CD14-positive monocyte (primary cell): Measurements from ENCODE around the gene PON3. TPM values are rescaled to one million over a fixed set of nuclear protein-coding genes. Genes with fewer than 3 reads are reported as not detected.

Experiments
- DNase-seq, 3 donors: peaks; one replicate each; pipeline ENCODE4 v3.0.0-alpha.2; 2011 to 2022
- H2AFZ ChIP-seq: 2 replicates; pipeline ENCODE4 v1.6.0; 2012; ENCODE audit warnings: mild to moderate bottlenecking, low read depth, low read length, inconsistent platforms; ENCODE audit not compliant: insufficient read depth, poor library complexity, severe bottlenecking
- H3K27ac ChIP-seq, 2 donors: 1 replicate in 1 of 2; 2 replicates in 1 of 2; pipeline ENCODE4 v1.5.1; 2012 to 2013; ENCODE audit warnings: low read length in 2 of 2, control low read depth in 1 of 2, inconsistent platforms in 1 of 2, low read depth in 1 of 2, mild to moderate bottlenecking in 1 of 2
- H3K27me3 ChIP-seq, 2 donors: one replicate each; pipeline versions ENCODE4 v1.6.0 to v1.6.1; 2011 to 2013; ENCODE audit warnings: low read length in 2 of 2; ENCODE audit not compliant: control insufficient read depth in 2 of 2, insufficient read depth in 2 of 2
- H3K36me3 ChIP-seq, 2 donors: replicated peaks in 1 of 2; 1 replicate in 1 of 2; 2 replicates in 1 of 2; pipeline versions ENCODE4 v1.5.1 to v1.6.1; 2012 to 2013; ENCODE audit warnings: low read length in 2 of 2, control low read depth in 1 of 2, inconsistent platforms in 1 of 2, mild to moderate bottlenecking in 1 of 2; ENCODE audit not compliant: insufficient read depth in 2 of 2, control insufficient read depth in 1 of 2
- H3K4me1 ChIP-seq, 2 donors: 1 replicate in 1 of 2; 2 replicates in 1 of 2; pipeline versions ENCODE4 v1.5.1 to v1.6.1; 2012 to 2013; ENCODE audit warnings: low read length in 2 of 2, control low read depth in 1 of 2, inconsistent platforms in 1 of 2, mild to moderate bottlenecking in 1 of 2, moderate library complexity in 1 of 2; ENCODE audit not compliant: insufficient read depth in 2 of 2, control insufficient read depth in 1 of 2
- H3K4me2 ChIP-seq: replicated peaks from 2 replicates; pipeline ENCODE3; 2012; ENCODE audit warnings: low read length, moderate library complexity, mild to moderate bottlenecking; ENCODE audit not compliant: poor library complexity, severe bottlenecking; ENCODE audit errors: extremely low read depth
- H3K4me3 ChIP-seq, 3 experiments: fragments of 200-600 bp in 1 of 3; sonication (generic) in 1 of 3; replicated peaks in 1 of 3; 1 replicate in 2 of 3; 2 replicates in 1 of 3; pipeline ENCODE4 v1.5.1; 2011 to 2013; ENCODE audit warnings: low read length in 3 of 3, mild to moderate bottlenecking in 3 of 3, control low read depth in 2 of 3, low read depth in 2 of 3, inconsistent platforms in 1 of 3, moderate library complexity in 1 of 3
- H3K79me2 ChIP-seq: 2 replicates; pipeline ENCODE4 v1.6.0; 2012; ENCODE audit warnings: mild to moderate bottlenecking, control low read depth, inconsistent platforms, low read length, moderate library complexity; ENCODE audit not compliant: insufficient read depth
- H3K9ac ChIP-seq: 2 replicates; pipeline ENCODE4 v1.6.0; 2017; ENCODE audit warnings: low read length, mild to moderate bottlenecking; ENCODE audit not compliant: insufficient read depth, poor library complexity, severe bottlenecking
- H3K9me3 ChIP-seq, 2 donors: replicated peaks in 1 of 2; 1 replicate in 1 of 2; 2 replicates in 1 of 2; pipeline versions ENCODE4 v1.5.1 to v1.6.1; 2012 to 2013; ENCODE audit warnings: low read length in 2 of 2, control low read depth in 1 of 2; ENCODE audit not compliant: control insufficient read depth in 1 of 2, insufficient read depth in 1 of 2
- H4K20me1 ChIP-seq: 2 replicates; pipeline ENCODE4 v1.6.0; 2012; ENCODE audit warnings: mild to moderate bottlenecking, low read length, control low read depth, moderate library complexity; ENCODE audit not compliant: insufficient read depth
- H3K27ac Mint-ChIP-seq, 7 donors: one replicate each; pipeline ENCODE4 v1.8.0; 2020; ENCODE audit warnings: mild to moderate bottlenecking in 7 of 7, mixed read lengths in 7 of 7, moderate library complexity in 6 of 7, inconsistent platforms in 2 of 7
- H3K27me3 Mint-ChIP-seq, 3 donors: one replicate each; pipeline ENCODE4 v1.8.0; 2021 to 2022; ENCODE audit warnings: low read depth in 3 of 3, mild to moderate bottlenecking in 3 of 3, mixed read lengths in 3 of 3, moderate library complexity in 3 of 3, inconsistent platforms in 1 of 3
- H3K36me3 Mint-ChIP-seq, 2 donors: one replicate each; pipeline ENCODE4 v1.8.0; 2020; ENCODE audit warnings: mixed read lengths in 2 of 2, inconsistent platforms in 1 of 2, mild to moderate bottlenecking in 1 of 2
- H3K4me1 Mint-ChIP-seq: one replicate; pipeline ENCODE4 v1.8.0; 2020; ENCODE audit warnings: mild to moderate bottlenecking, mixed read lengths
- H3K4me3 Mint-ChIP-seq, 2 donors: one replicate each; pipeline ENCODE4 v1.8.0; 2020; ENCODE audit warnings: mild to moderate bottlenecking in 2 of 2, mixed read lengths in 2 of 2, moderate library complexity in 1 of 2
- H3K9me3 Mint-ChIP-seq, 7 donors: one replicate each; pipeline ENCODE4 v1.8.0; 2020 to 2022; ENCODE audit warnings: mixed read lengths in 7 of 7, mild to moderate bottlenecking in 6 of 7, moderate library complexity in 6 of 7, inconsistent platforms in 2 of 7
- CTCF ChIP-seq: fragments of 200-600 bp; IDR thresholded peaks from one replicate; pipeline ENCODE4 v1.8.0; 2022; ENCODE audit warnings: antibody characterized with exemption, mild to moderate bottlenecking
- WGBS: methylation state at CpG from one replicate; pipeline ENCODE4 v1.1.5; 2013; ENCODE audit warnings: missing lambda C conversion rate; ENCODE audit not compliant: insufficient coverage; 5-methylcytosine and 5-hydroxymethylcytosine counted together
- intact Hi-C, 2 donors: fragments of 100-400 bp; cut with micrococcal nuclease; formaldehyde crosslinking; loops; one replicate each; pipeline versions ENCODE4 v1.15.0 to v1.15.1; 2023
- polyA plus RNA-seq, 3 donors: library from polyadenylated mRNA; depleted of rRNA in 1 of 3; unstranded in 2 of 3; stranded (reverse) in 1 of 3; fragments of 300-500 nt in 2 of 3; fragments of >200 nt in 1 of 3; fragmentation: Illumina TruSeq in 2 of 3; gene quantifications; 1 replicate in 2 of 3; 2 replicates in 1 of 3; pipeline ENCODE4 v1.2.3, GENCODE V29; 2012 to 2021
- small RNA-seq: library from RNA; depleted of rRNA; stranded (forward); fragments of <200 nt; gene quantifications from one replicate; pipeline ENCODE3, GENCODE V24; 2012; ENCODE audit warnings: low read depth; ENCODE audit not compliant: insufficient read length

PON3 gene
- polyA plus RNA-seq, 3 donors, result not detected

GRCh38 chr7:95311389-95311788 is 84.8 kb downstream of the PON3 start:
- no peak overlapping the region for H3K4me3 ChIP-seq
- no peak overlapping the region for H3K9ac ChIP-seq
- DNase-seq, result no peak
- no peaks in the 10 kb centered on the region for H3K4me1 Mint-ChIP-seq
- TF ChIP-seq CTCF, result no peak
- peaks cover 0 to 3% (median 0%) of the 10 kb centered on the region in 7 donors for H3K9me3 Mint-ChIP-seq
- WGBS, result no CpG with 5 or more reads among the region's 2 CpGs
- H3K9me3 ChIP-seq, result no peaks in the 10 kb centered on the region
- H3K27ac ChIP-seq, result no peak overlapping the region
- no peaks in the 10 kb centered on the region for H3K36me3 ChIP-seq
- peaks cover 0 to 5% (median 4%) of the 10 kb centered on the region in 3 donors for H3K27me3 Mint-ChIP-seq
- no peak overlapping the region for H3K4me2 ChIP-seq
- no peak overlapping the region for H3K27ac Mint-ChIP-seq
- intact Hi-C loops, result no loop called here
- H3K4me1 ChIP-seq, result no peaks in the 10 kb centered on the region
- no peaks in the 10 kb centered on the region for H3K36me3 Mint-ChIP-seq
- no peaks in the 10 kb centered on the region for H3K27me3 ChIP-seq
- H3K79me2 ChIP-seq, result no peaks in the 10 kb centered on the region
- no peak overlapping the region for H3K4me3 Mint-ChIP-seq
- H4K20me1 ChIP-seq, result no peaks in the 10 kb centered on the region
- no peak overlapping the region for H2AFZ ChIP-seq

GRCh38 chr7:95309951-95310350 is 86.2 kb downstream of the PON3 start:
- Histone ChIP-seq H4K20me1 (no peaks in the 10 kb centered on the region), H2AFZ (no peak overlapping the region), H3K9ac (no peak overlapping the region), H3K4me3 (no peak overlapping the region), H3K27ac (no peak overlapping the region), H3K4me2 (no peak overlapping the region), H3K27me3 (no peaks in the 10 kb centered on the region), H3K36me3 (no peaks in the 10 kb centered on the region), H3K79me2 (no peaks in the 10 kb centered on the region), H3K4me1 (no peaks in the 10 kb centered on the region), H3K9me3 (no peaks in the 10 kb centered on the region)
- no peaks in the 10 kb centered on the region for H3K4me1 Mint-ChIP-seq
- H3K36me3 Mint-ChIP-seq, result no peaks in the 10 kb centered on the region
- intact Hi-C loops, result no loop called here
- H3K4me3 Mint-ChIP-seq, result no peak overlapping the region
- peaks cover 3 to 6% (median 4%) of the 10 kb centered on the region in 3 donors for H3K27me3 Mint-ChIP-seq
- H3K9me3 Mint-ChIP-seq, result peaks cover 0 to 3% (median 0%) of the 10 kb centered on the region in 7 donors
- no peak for TF ChIP-seq CTCF
- DNase-seq, result no peak
- H3K27ac Mint-ChIP-seq, result no peak overlapping the region
- WGBS, result no CpG with 5 or more reads among the region's 2 CpGs

Small RNAs within 50 kb of the gene (small RNA-seq; reads per million reads assigned to genes)
- not detected for gene AC004022.2

Other genes with a start within 250 kb of the PON3 start
- not detected for gene PON1, start 71.8 kb downstream of the PON3 start, polyA plus RNA-seq
- 10 to 100 TPM; 11.5 to 14.7 (median 14.4) TPM for gene PON2, start 38.7 kb upstream of the PON3 start, polyA plus RNA-seq
- gene ASB4, start 89.6 kb upstream of the PON3 start, polyA plus RNA-seq, result not detected
- 10 to 100 TPM in 2 of 3 donors, 1 to 10 TPM in 1; 2.2 to 26.0 (median 12.4) TPM for gene PDK4, start 200.1 kb upstream of the PON3 start, polyA plus RNA-seq